Muscle of leg (tissue), 11 donors: Measurements from ENCODE around the gene CCSER2. TPM values are rescaled to one million over a fixed set of nuclear protein-coding genes. Genes with fewer than 3 reads are reported as not detected.

Experiments
- DNase-seq: peaks from one replicate; pipeline ENCODE4 v3.0.0; 2013
- H3K27ac ChIP-seq: one replicate; pipeline ENCODE4 v1.5.1; 2013; ENCODE audit warnings: mild to moderate bottlenecking, low read length, control low read depth
- H3K27me3 ChIP-seq: one replicate; pipeline ENCODE4 v1.6.1; 2013; ENCODE audit warnings: low read length; ENCODE audit not compliant: control insufficient read depth, insufficient read depth
- H3K36me3 ChIP-seq: one replicate; pipeline ENCODE4 v1.6.1; 2013; ENCODE audit warnings: low read length; ENCODE audit not compliant: control insufficient read depth, insufficient read depth
- H3K4me1 ChIP-seq: one replicate; pipeline ENCODE4 v1.6.1; 2013; ENCODE audit warnings: low read length; ENCODE audit not compliant: control insufficient read depth, insufficient read depth
- H3K4me3 ChIP-seq: one replicate; pipeline ENCODE4 v1.5.1; 2013; ENCODE audit warnings: low read length, control low read depth
- H3K9me3 ChIP-seq: replicated peaks from 2 replicates; pipeline ENCODE4 v1.6.1; 2013; ENCODE audit warnings: low read depth, low read length; ENCODE audit not compliant: control insufficient read depth
- WGBS: methylation state at CpG from one replicate; pipeline ENCODE4 v1.1.5; 2013; ENCODE audit warnings: missing lambda C conversion rate; ENCODE audit not compliant: insufficient coverage; 5-methylcytosine and 5-hydroxymethylcytosine counted together
- polyA plus RNA-seq, 8 donors: library from polyadenylated mRNA; unstranded; fragments of 120-200 nt; gene quantifications; one replicate each; pipeline versions ENCODE4 v1.2.1 to v1.2.3, GENCODE V29; 2013; ENCODE audit warnings: inconsistent platforms in 1 of 8, low replicate concordance in 1 of 8; ENCODE audit not compliant: insufficient read length in 8 of 8, insufficient read depth in 1 of 8
- total RNA-seq: library from RNA; stranded (reverse); fragments of 120-200 nt; gene quantifications from one replicate; pipeline ENCODE4 v1.2.4, GENCODE V29; 2013

Gene CCSER2
- total and polyA plus RNA-seq, 9 donors = 29.1 to 44.1 (median 37.2) TPM

DNA sequence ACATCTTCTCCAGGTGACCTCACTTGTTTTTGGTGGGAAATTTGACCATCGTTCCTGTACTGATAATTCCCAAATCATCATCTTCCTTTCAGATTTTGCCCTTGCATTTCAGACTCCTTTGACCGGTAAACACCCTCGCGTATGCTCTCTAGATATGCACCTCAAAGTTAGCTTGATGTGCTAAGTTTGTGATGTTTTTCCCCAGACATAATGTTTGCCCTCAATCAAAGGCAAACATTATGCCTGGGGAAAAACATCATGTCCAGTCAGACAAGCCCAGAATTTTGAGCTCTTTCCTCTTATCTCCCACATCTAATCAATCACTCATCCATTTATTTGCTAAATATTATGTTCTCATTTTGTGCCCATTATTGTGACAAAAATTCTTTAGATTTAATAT, 26.2 kb downstream of the CCSER2 start:
- no peak for DNase-seq
- no peak overlapping the region for H3K4me3 ChIP-seq
- no peak overlapping the region for H3K27ac ChIP-seq
- H3K9me3 ChIP-seq = no peaks in the 10 kb centered on the region
- H3K36me3 ChIP-seq = no peaks in the 10 kb centered on the region
- H3K27me3 ChIP-seq = no peaks in the 10 kb centered on the region
- no peaks in the 10 kb centered on the region for H3K4me1 ChIP-seq
- no CpG with 5 or more reads among the region's 4 CpGs for WGBS

DNA sequence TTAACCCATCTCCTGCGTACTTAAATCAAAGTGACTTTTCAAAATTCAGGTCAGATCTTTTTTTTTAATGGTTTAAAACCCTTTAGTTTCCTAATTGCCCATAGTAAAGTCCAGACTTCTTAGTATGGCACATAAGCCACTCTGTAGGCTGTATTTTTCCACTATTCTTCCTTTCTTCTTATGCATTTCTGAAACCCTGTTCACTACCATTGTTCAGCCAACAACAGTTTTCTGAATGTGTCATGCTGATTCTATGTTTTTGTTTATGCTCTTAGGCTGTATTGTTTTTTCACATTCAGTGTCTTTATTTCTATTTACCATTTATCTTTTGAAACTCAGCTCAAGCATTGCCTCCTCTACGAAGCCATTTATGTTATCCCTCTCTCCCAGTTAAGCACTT, 26.7 kb downstream of the CCSER2 start:
- WGBS = 67% methylated on average over 1 of the region's 2 CpGs
- H3K27ac ChIP-seq = no peak overlapping the region
- H3K4me1 ChIP-seq = no peaks in the 10 kb centered on the region
- H3K4me3 ChIP-seq = no peak overlapping the region
- H3K27me3 ChIP-seq = no peaks in the 10 kb centered on the region
- no peak for DNase-seq
- no peaks in the 10 kb centered on the region for H3K36me3 ChIP-seq
- no peaks in the 10 kb centered on the region for H3K9me3 ChIP-seq

DNA sequence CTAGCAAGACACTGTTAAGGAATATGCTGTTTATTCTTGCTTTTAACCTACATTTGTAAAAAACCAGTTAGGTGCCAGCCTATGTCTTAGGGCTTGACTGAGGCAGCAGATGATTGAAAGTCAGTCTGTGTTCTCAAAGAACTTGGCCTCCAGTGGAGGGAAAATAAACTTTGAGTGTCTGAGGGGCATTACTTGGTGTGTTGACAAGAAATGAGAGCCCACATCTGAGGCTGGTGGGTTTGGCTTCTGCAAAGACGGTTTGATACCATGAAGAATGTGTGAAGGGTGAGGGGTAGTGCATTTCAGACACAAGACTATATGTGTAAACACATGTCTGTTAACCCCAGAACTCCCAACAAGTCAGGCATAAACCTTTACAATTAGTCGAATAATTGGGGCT, 28.5 kb downstream of the CCSER2 start:
- Histone ChIP-seq H3K4me3 (no peak overlapping the region), H3K4me1 (no peaks in the 10 kb centered on the region), H3K27ac (no peak overlapping the region), H3K9me3 (no peaks in the 10 kb centered on the region), H3K27me3 (no peaks in the 10 kb centered on the region), H3K36me3 (no peaks in the 10 kb centered on the region)
- no peak for DNase-seq
- WGBS = 100% methylated on average over 1 of the region's 2 CpGs

DNA sequence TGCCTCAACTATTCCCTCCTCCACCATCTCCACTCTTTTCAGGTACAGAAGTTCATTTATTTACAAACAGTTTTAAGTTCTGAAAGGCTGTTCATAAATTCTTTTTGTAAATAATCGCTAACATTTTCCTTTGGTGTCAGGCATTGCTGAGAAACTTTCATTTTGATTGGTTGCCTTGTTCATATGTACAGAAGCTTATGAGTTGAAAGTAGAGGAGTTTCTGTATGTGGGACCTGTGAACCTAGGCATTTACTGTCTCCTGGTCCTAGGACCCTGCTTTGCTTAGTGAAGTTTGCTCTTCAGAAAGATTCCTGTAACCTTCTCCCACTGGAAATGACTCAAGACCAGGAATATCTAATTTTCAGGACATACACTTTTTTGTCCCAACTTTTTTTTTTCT, 30.4 kb downstream of the CCSER2 start:
- Histone ChIP-seq H3K27me3 (no peaks in the 10 kb centered on the region), H3K4me3 (no peak overlapping the region), H3K27ac (no peak overlapping the region), H3K36me3 (no peaks in the 10 kb centered on the region), H3K9me3 (no peaks in the 10 kb centered on the region), H3K4me1 (no peaks in the 10 kb centered on the region)
- no CpG with 5 or more reads among the region's 1 CpG for WGBS
- DNase-seq = no peak

DNA sequence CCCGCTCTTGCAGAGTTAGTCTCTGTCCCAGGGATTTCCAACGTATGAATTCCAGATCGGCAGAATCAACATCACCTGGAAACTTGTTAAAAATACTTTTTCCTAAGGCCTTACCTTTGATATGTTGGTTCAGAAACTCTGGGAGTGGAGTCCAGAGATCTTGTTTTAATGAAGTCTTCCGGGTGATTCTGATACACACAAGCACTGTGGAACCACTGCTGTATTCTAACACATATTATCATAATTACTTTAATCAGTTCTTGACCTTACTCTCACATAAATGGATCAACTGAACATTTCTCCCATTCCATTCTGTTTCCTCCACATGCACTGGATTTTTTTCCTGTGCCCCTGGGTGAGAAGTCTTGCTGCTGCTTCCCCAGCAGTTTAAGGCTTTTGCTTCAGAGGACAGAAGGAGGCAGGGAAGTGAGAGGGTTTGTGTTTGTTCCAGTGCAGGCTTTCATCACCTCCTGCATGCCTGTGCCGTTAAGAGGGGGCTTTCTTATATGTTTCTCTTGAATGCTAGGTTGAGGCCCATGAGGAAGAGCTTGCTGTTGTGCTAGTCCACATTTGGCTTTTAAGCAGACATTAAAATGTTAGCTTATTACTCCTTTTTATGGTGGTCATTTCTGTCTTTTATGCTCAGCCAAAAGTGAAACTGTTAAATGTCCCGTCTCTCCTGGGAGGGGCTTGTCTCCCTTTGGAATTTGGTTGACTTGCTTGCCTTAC, 32.4 kb downstream of the CCSER2 start:
- Histone ChIP-seq H3K36me3 (no peaks in the 10 kb centered on the region), H3K9me3 (no peaks in the 10 kb centered on the region), H3K4me1 (no peaks in the 10 kb centered on the region), H3K27me3 (no peaks in the 10 kb centered on the region), H3K27ac (no peak overlapping the region), H3K4me3 (no peak overlapping the region)
- 0% methylated on average over 1 of the region's 6 CpGs for WGBS
- DNase-seq = no peak

DNA sequence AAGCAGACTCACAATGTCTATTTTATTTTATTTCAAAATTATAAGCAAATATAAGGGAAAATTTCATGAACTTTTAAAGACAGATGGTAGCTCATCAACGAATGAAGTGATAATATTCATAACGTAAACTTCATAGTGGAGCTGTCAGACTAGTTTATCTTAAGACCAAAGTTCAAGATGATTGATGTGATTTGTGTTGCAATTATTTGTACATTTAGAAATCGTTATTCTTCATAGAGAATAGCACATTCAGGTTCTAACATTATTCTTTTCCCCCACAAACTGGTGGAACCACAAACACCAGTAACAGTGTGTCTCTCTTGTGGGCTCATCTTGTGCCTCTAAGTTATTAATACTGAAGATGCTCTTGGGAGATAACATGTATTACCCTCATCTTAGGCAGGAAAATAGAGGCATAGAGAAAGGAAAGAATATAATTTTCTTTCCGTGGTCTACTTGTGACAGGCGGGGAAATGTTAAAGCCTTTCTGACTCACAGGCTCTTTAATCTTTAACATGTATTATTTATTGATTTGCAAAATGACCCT, 37.0 kb downstream of the CCSER2 start:
- Histone ChIP-seq H3K4me1 (no peaks in the 10 kb centered on the region), H3K27ac (no peak overlapping the region), H3K27me3 (no peaks in the 10 kb centered on the region), H3K4me3 (no peak overlapping the region), H3K9me3 (no peaks in the 10 kb centered on the region), H3K36me3 (no peaks in the 10 kb centered on the region)
- no CpG with 5 or more reads among the region's 5 CpGs for WGBS
- no peak for DNase-seq

DNA sequence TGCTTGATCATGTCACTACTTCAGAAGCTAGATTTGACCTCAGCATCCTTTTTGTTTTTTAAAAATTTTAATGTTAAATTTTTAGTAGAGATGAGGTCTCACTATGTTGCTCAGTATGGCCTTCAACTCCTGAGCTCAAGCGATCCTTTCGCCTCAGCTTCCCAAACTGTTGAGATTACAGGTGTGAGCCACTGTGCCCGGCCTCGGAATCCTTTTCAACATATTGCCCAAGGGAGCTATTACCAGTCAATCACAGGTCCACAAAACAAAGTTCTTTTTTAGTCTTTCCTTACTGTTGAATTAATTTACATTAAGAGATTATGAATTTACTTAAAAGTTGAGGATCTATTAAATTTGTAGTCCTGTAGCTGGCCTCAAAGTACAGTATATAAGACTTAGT, 37.7 kb downstream of the CCSER2 start:
- Histone ChIP-seq H3K4me1 (no peaks in the 10 kb centered on the region), H3K4me3 (no peak overlapping the region), H3K36me3 (no peaks in the 10 kb centered on the region), H3K9me3 (no peaks in the 10 kb centered on the region), H3K27me3 (no peaks in the 10 kb centered on the region), H3K27ac (no peak overlapping the region)
- no CpG with 5 or more reads among the region's 4 CpGs for WGBS
- no peak for DNase-seq

DNA sequence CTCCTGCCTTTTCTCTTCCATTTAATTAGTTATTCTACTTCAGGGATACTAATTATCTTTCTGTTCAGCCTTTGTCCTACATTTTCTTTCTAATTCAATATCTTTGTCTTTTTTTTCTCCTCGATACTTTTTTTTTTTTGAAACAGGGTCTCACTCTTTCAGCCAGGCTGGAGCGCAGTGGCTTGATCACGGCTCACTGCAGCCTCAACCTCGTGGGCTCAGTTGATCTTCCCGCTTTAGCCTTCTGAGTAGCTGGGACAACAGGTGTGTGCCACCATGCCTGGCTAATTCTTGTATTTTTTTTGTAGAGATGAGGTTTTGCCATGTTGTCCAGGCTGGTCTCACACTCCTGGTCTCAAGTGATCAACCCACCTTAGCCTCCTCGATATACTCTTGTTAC, 38.9 kb downstream of the CCSER2 start:
- no peaks in the 10 kb centered on the region for H3K9me3 ChIP-seq
- DNase-seq = no peak
- H3K27ac ChIP-seq = no peak overlapping the region
- no peaks in the 10 kb centered on the region for H3K27me3 ChIP-seq
- 88% methylated on average over 3 of the region's 6 CpGs for WGBS
- peaks cover 2% of the 10 kb centered on the region for H3K36me3 ChIP-seq
- no peaks in the 10 kb centered on the region for H3K4me1 ChIP-seq
- no peak overlapping the region for H3K4me3 ChIP-seq

DNA sequence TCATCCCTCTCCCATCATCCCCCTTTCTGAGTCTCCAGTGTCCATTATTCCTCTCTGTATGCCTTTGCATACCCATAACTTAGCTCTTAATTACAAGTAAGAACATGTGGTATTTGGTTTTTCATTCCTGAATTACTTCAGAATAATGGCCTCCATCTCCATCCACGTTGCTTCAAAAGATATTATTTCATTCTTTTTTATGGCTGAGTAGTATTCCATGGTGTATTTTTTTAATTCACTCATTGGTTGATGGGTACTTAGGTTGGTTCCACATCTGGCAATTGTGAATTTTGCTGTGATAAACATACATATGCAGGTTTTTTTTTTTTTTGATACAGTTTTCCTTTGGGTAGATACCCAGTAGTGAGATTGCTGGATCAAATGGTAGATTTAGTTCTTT, 40.4 kb downstream of the CCSER2 start:
- Histone ChIP-seq H3K27me3 (no peaks in the 10 kb centered on the region), H3K9me3 (no peaks in the 10 kb centered on the region), H3K36me3 (peaks cover 6% of the 10 kb centered on the region), H3K4me1 (no peaks in the 10 kb centered on the region), H3K4me3 (no peak overlapping the region), H3K27ac (no peak overlapping the region)
- WGBS = no CpG with 5 or more reads among the region's 1 CpG
- DNase-seq = no peak

DNA sequence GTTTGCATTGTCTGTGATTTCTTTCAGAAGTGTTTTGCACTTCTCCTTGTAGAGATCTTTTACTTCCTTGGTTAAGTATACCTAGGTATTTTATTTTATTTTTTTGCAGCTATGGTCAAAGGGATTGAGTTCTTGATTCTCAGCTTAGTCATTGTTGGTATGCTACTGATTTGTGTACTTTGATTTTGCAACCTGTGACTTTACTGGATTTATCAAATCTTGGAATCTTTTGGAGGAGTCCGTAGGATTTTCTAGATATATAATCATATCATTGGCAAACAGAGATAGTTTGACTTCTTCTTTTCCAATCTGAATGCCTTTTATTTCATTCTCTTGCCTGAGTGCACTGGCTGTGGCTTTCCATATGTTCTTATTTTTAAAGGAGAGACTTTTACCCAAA, 41.9 kb downstream of the CCSER2 start:
- WGBS = no CpG with 5 or more reads among the region's 1 CpG
- H3K27ac ChIP-seq = no peak overlapping the region

DNA sequence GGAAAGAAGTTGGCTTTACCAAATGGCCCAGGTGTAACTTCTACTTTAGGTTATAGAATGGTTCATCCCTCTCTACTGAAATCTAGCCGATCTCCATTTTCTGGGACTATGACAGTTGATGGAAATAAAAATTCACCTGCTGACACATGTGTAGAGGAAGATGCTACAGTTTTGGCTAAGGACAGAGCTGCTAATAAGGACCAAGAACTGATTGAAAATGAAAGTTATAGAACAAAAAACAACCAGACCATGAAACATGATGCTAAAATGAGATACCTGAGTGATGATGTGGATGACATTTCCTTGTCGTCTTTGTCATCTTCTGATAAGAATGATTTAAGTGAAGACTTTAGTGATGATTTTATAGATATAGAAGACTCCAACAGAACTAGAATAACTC, 43.6 kb downstream of the CCSER2 start:
- Histone ChIP-seq H3K4me1 (no peaks in the 10 kb centered on the region), H3K36me3 (peaks cover 12% of the 10 kb centered on the region), H3K9me3 (no peaks in the 10 kb centered on the region), H3K27me3 (no peaks in the 10 kb centered on the region), H3K4me3 (no peak overlapping the region), H3K27ac (no peak overlapping the region)
- no CpG with 5 or more reads among the region's 2 CpGs for WGBS
- DNase-seq = no peak

More for the DNA sequence above, 41.9 kb downstream of the CCSER2 start:
- no peaks in the 10 kb centered on the region for H3K27me3 ChIP-seq
- no peaks in the 10 kb centered on the region for H3K4me1 ChIP-seq
- peaks cover 12% of the 10 kb centered on the region for H3K36me3 ChIP-seq
- DNase-seq = no peak
- H3K9me3 ChIP-seq = no peaks in the 10 kb centered on the region
- H3K4me3 ChIP-seq = no peak overlapping the region
